ENCODE measurements around the gene TMEM209.
"Not testable (repeated sequence)": the region's sequence is repeated elsewhere in the genome, so short reads cannot be mapped to it uniquely, and the experiment has no call there.

- not testable (repeated sequence) for TF ChIP-seq CTCF (conservative IDR thresholded peaks at IDR 0.05); EZH2 (IDR thresholded peaks at IDR 0.05; ENCODE audit: low read depth)
These were observed 20.9 kb downstream of the TMEM209 start for GRCh38 chr7:130184349-130184748.
